Small intestine (tissue), 7 donors: ENCODE data around the gene DOCK6. TPM values are rescaled to one million over a fixed set of nuclear protein-coding genes. Genes with fewer than 3 reads are reported as not detected.

Source experiments
- DNase-seq, 2 donors: peaks; one replicate each; pipeline versions ENCODE4 v3.0.0 to v3.0.0-alpha.2; 2013
- FAIRE-seq: peaks from 2 replicates; lab custom pipeline; 2012; peaks lifted over from hg19 to GRCh38; lab: Jason Lieb, UNC
- H3K27ac ChIP-seq, 3 donors: one replicate each; pipeline ENCODE4 v1.5.1; 2013; ENCODE audit warnings: low read length in 2 of 3, mild to moderate bottlenecking in 2 of 3, control low read depth in 1 of 3, inconsistent platforms in 1 of 3, low read depth in 1 of 3, moderate library complexity in 1 of 3
- H3K27me3 ChIP-seq, 3 donors: one replicate each; pipeline ENCODE4 v1.6.1; 2013; ENCODE audit warnings: low read length in 3 of 3, inconsistent platforms in 1 of 3; ENCODE audit not compliant: control insufficient read depth in 3 of 3, insufficient read depth in 3 of 3
- H3K36me3 ChIP-seq, 3 donors: one replicate each; pipeline ENCODE4 v1.6.1; 2013; ENCODE audit warnings: low read length in 3 of 3, inconsistent platforms in 1 of 3, low read depth in 1 of 3, mild to moderate bottlenecking in 1 of 3, moderate library complexity in 1 of 3; ENCODE audit not compliant: control insufficient read depth in 3 of 3, insufficient read depth in 2 of 3
- H3K4me1 ChIP-seq, 3 donors: one replicate each; pipeline ENCODE4 v1.6.1; 2013; ENCODE audit warnings: low read length in 2 of 3, inconsistent platforms in 1 of 3, low read depth in 1 of 3, mild to moderate bottlenecking in 1 of 3, moderate library complexity in 1 of 3; ENCODE audit not compliant: control insufficient read depth in 3 of 3, insufficient read depth in 2 of 3
- H3K4me3 ChIP-seq, 3 donors: one replicate each; pipeline ENCODE4 v1.5.1; 2013; ENCODE audit warnings: low read length in 3 of 3, control low read depth in 1 of 3, inconsistent platforms in 1 of 3, low read depth in 1 of 3, mild to moderate bottlenecking in 1 of 3, moderate library complexity in 1 of 3
- H3K9me3 ChIP-seq, 2 donors: one replicate each; pipeline ENCODE4 v1.6.1; 2013; ENCODE audit warnings: low read depth in 1 of 2, low read length in 1 of 2; ENCODE audit not compliant: control insufficient read depth in 2 of 2, insufficient read depth in 1 of 2
- WGBS, 3 donors: extraction: QIAGEN DNeasy Blood & Tissue Kit; methylation state at CpG; one replicate each; pipeline ENCODE4 v1.1.7; 2013; 5-methylcytosine and 5-hydroxymethylcytosine counted together
- polyA plus RNA-seq, 4 donors: library from polyadenylated mRNA; stranded (reverse) in 3 of 4; unstranded in 1 of 4; fragments of 200-250 nt in 3 of 4; fragments of 120-200 nt in 1 of 4; gene quantifications; one replicate each; pipeline versions ENCODE4 v1.2.1 to v1.2.3, GENCODE V29; 2013
- donor health status: healthy with polysubstance abuse.
- donor health status: control.
- donor health status: control.
- donor health status: Bipolar disorder and iron deficiency.
- donor health status: healthy.

DOCK6 gene
- polyA plus RNA-seq, 4 donors = 44.4 to 68.0 (median 51.0) TPM

DNA sequence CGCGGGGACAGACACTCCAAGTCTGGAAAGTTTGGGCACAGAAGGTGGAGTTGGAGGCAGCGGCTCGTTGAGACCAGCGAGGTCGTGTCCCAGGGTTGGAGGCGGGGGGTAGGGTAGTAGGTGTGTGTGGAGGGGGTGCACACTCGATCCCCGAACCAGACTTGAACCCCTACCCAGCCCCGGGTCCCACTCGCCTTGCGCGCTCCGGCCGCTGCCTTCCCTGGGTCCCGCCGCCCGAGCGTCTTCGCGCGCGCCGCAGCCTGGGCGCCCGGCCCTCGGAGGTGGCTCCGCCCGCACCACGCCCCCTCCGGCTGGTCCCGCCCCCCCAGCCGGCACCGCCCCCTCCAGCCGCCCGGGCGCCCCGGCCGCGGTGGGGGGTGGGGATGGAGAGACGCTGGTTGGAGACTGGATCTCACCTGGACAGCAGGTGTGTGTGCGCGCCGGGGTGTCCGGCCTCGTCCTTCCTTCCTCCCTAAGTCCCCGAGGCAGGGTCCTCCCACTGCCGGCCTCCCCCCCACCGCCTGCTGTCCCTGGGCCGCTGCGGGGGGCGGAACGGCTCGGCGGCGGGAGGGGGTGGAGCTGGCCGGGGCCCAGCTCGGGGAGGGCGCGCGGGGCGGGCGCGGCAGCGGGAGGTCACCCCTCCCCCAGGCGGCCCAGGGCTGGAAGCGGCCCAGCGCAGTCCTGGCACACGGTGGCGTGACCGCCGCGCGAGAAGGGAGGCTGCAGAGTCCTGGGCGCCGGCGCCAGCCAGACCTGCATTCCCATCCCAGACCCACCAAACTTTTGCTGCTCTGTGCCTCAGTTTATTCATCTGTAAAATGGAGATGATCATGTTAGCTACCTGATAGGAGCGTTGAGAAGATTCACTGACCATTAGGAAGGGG, 64.8 kb downstream of the DOCK6 start, which contains the start of gene KANK2:
Gene KANK2 (minus strand): TSS at position 255 of the 884 bp plus-strand sequence. CDS start 3,034 bp downstream, outside the sequence.
- Histone ChIP-seq H3K27me3 (no peaks in the 10 kb centered on the region), H3K27ac (peak within 1 kb of the TSS; percentile 33 to 88 (median 59)), H3K36me3 (peaks cover 0 to 69% (median 3%) of the 10 kb centered on the region in 3 donors), H3K9me3 (no peaks in the 10 kb centered on the region), H3K4me1 (peaks cover 0 to 2% (median 2%) of the 10 kb centered on the region in 3 donors), H3K4me3 (peak within 1 kb of the TSS; percentile 41 to 88 (median 58))
- DNase-seq (peak; percentile 84 to 93), FAIRE-seq (no peak)
- 0 to 1% (median 0%) methylated on average over 38 to 78 of the region's 78 CpGs for WGBS, 3 donors

DNA sequence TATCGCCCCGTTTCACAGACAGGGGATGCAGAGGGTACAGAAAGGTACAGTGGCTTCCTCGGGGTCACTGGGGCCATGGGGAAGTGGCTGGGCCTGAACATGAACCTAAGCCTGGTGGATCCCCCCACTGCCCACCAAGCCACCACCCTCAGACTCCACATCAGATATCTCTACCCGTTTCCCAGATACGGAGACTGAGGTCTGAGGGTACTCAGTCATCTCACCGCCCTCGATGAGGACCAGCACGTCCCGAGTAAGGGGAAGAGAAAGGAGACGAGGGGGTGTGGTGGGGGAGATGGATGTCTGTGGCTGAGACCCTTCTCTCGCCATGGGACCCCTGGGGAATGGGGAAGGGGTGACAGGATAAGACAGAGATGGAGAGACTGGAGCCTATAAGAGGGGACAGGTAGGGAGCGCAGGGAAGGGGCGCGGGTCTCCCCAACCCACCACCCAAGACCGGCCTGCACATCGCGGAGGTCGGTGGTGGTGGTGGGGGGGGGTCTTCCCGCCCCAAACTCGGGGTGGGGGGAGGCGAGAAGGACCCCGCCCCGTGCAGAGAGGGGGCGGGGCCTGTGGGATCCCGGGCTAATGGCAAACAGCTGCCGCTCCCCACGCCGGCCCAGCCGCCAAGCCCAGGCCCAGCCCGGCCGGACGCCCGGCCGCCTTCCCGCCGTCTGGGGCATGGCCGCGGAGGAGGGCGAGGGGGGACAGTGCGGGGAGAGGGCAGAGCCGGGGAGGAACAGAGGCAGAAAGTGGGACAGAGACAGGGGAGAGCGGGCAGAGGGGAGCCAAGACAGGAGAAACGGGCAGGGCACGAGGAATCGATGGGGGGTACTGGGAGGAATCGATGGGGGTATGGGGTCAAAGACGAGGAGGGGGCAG, 65.7 kb downstream of the DOCK6 start:
- Histone ChIP-seq H3K27ac (peak overlapping the region in 2 of 3 donors; percentile 41 to 73), H3K9me3 (no peaks in the 10 kb centered on the region), H3K27me3 (no peaks in the 10 kb centered on the region), H3K4me3 (peak overlapping the region; percentile 12 to 88 (median 58)), H3K36me3 (peaks cover 0 to 68% (median 3%) of the 10 kb centered on the region in 3 donors), H3K4me1 (peaks cover 0 to 2% (median 2%) of the 10 kb centered on the region in 3 donors)
- FAIRE-seq (no peak), DNase-seq (peak; percentile 9 to 46)
- 13 to 24% (median 21%) methylated on average over 31 to 47 of the region's 47 CpGs for WGBS, 3 donors

DNA sequence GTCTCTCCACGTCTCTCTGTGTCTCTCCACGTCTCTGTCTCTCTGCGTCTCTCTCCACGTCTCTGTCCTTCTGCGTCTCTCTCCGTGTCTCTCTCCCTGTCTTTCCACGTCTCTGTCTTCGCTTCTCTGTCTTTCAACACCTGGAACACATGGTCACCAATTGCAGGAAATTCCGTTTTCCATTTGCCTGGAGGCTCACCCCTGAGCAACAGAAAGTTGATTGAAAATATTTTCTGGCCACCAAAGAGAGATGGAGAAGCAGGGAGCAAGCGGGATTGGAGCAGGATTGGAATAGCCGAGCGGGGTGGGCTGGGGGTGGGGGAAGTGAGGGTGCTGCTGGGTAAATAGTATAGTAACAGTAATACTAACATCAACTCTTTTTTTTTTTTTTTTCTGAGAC, 66.6 kb downstream of the DOCK6 start:
- FAIRE-seq = no peak
- Histone ChIP-seq H3K4me3 (peak overlapping the region in 1 of 3 donors; percentile 22), H3K9me3 (no peaks in the 10 kb centered on the region), H3K36me3 (peaks cover 0 to 64% (median 0%) of the 10 kb centered on the region in 3 donors), H3K4me1 (peaks cover 0 to 2% (median 2%) of the 10 kb centered on the region in 3 donors), H3K27ac (peak overlapping the region in 2 of 3 donors; percentile 5 to 56), H3K27me3 (no peaks in the 10 kb centered on the region)
- 63 to 89% (median 80%) methylated on average over 12 of the region's 12 CpGs for WGBS, 3 donors
- DNase-seq = no peak

DNA sequence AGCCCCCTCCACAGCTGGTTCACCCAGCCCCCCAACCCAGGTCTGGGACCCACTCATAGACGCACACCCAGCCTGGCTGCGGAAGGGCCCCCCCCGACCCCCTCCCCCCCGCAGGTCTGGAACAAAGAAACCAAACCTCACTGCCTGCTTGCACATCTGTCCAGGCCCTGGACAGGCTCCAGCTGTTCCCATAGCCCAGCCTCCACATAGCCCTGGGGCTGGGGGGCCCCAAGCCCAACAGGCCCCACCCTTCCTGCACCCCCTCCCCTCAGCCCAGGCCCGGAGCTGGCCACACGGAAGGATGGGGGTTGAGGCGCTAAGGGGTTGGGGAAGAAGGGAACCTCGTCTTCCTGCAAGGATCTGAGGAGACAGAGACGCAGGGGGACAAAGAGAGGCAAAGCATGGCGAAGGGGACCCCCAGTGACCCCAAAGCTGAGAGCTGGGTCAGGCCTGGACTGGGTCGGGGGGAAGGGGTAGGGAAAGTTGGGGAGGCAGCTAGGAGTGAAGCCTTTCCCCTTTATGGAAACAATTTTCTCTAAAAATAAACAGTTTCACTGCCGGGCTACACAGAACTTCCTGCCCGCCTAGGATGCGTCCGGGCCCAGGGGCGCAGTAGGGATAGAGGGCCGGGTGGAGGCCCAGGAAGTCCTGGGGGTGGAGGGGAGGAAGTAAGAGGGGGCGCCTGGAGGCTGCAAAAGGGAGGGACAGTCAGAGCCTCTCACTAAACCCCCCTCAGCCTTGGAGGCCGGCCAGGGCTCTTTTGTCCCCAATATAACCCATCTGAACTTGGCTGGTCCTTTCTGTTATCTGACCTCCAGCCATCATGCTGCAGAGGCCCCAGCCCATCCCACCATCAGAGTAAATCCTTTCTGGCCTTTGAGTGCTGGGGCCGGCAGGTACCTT, 67.4 kb downstream of the DOCK6 start:
- Histone ChIP-seq H3K4me1 (peaks cover 0 to 4% (median 2%) of the 10 kb centered on the region in 3 donors), H3K27me3 (no peaks in the 10 kb centered on the region), H3K9me3 (no peaks in the 10 kb centered on the region), H3K4me3 (peak overlapping the region in 1 of 3 donors; percentile 27), H3K36me3 (peaks cover 0 to 62% (median 0%) of the 10 kb centered on the region in 3 donors), H3K27ac (peak overlapping the region in 2 of 3 donors; percentile 56 to 69)
- FAIRE-seq (no peak), DNase-seq (peak in 1 of 2 donors; percentile 20)
- 29 to 66% (median 56%) methylated on average over 16 to 20 of the region's 20 CpGs for WGBS, 3 donors

DNA sequence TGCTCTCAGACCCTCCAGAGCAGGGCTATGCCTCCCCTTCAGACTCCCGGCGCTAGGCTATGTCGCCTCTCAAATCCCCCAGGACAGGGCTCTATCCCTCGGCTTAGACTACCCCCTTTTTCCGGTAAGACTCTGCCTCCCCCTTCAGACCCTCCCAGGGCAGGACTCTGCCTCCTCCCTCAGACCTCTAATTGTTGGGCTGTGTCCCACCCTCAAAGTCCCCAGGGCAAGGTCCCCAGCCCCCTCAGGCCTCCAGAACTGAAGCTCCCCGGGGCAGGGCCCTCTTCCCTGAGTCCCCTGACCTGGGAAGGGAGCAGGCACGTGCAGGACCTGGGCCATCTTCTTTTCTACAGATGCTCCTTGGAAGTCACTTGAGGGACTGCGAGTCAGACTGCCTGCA, 68.2 kb downstream of the DOCK6 start:
- DNase-seq = no peak
- 72 to 89% (median 87%) methylated on average over 8 of the region's 8 CpGs for WGBS, 3 donors
- Histone ChIP-seq H3K36me3 (peaks cover 0 to 60% (median 0%) of the 10 kb centered on the region in 3 donors), H3K27ac (peak overlapping the region in 2 of 3 donors; percentile 45 to 69), H3K27me3 (no peaks in the 10 kb centered on the region), H3K4me1 (peaks cover 0 to 6% (median 2%) of the 10 kb centered on the region in 3 donors), H3K4me3 (peak overlapping the region in 1 of 3 donors; percentile 27), H3K9me3 (no peaks in the 10 kb centered on the region)
- FAIRE-seq = no peak

DNA sequence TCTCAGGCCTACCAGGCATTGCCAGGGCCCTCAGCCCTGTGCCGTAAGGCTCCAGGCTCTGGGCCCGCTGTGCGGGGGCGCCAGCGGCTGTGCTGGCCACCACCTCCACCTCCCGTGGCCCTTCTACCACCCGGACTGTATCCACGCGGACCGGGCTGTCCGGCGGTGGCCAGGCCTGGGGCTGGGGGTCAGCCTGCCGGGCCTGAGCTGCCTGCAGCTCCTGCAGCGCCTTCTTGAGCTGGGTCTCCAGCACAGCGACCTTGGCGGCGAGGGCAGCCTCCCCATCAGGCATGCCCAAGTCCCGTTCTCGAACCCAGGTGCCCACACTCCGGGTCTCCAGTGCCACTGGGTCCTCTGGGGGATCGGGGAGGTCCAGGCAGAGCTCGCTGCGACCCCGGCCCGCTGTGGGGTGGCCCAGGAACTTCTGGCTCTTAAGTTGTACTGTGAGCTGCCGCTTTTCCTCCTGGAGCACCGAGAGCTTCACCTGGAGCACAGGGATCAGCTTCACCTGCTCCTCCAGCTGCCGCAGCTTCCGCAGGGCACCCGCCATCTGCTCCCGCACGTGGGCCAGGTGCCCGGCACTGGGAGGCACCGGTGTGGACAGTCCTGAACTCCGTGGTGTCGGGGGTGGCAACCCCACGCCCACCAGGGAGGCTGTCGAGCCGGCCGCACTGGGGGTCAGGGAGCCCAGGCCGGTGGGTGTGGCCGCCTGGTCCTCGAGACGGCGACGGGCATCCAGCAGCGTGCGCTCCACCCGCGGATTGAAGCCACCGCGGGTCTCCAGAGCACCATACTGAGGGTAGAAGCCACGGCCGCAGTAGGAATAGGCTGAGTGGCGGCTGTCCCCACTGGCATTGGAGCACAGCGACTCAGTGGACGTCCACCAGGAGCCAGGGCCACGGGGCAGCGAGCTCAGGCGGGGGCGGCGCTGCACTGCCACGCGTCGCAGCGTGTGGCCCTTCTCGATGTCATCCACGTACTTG, 69.1 kb downstream of the DOCK6 start:
- 90 to 95% (median 95%) methylated on average over 53 to 68 of the region's 68 CpGs for WGBS, 3 donors
- no peaks in the 10 kb centered on the region for H3K9me3 ChIP-seq
- FAIRE-seq (no peak), DNase-seq (no peak)
- no peak overlapping the region for H3K27ac ChIP-seq
- H3K4me3 ChIP-seq = no peak overlapping the region
- no peaks in the 10 kb centered on the region for H3K27me3 ChIP-seq
- peaks cover 0 to 6% (median 2%) of the 10 kb centered on the region in 3 donors for H3K4me1 ChIP-seq
- peaks cover 0 to 64% (median 0%) of the 10 kb centered on the region in 3 donors for H3K36me3 ChIP-seq

DNA sequence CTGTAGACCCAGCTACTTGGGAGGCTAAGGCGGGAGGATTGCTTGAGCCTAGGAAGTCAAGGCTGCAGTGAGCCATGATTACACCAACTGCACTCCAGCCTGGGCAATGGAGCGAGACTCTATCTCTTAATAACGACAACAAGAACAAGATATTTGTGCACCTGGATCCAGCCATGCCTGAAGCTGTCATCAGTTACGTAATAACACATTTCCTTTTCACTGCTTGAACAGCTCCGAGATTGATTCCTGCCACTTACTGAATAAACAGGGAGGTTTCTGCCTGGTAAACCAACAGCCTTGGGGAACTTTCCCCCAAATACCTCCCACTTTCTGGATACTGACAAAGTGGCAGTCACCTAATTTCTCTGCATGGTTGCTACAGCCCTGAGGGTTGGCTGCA, 70.4 kb downstream of the DOCK6 start:
- H3K9me3 ChIP-seq = no peaks in the 10 kb centered on the region
- H3K27ac ChIP-seq = no peak overlapping the region
- FAIRE-seq (no peak), DNase-seq (no peak)
- no peaks in the 10 kb centered on the region for H3K27me3 ChIP-seq
- H3K4me3 ChIP-seq = no peak overlapping the region
- H3K36me3 ChIP-seq = peaks cover 0 to 68% (median 0%) of the 10 kb centered on the region in 3 donors
- peaks cover 0 to 6% (median 0%) of the 10 kb centered on the region in 3 donors for H3K4me1 ChIP-seq
- WGBS, 3 donors = 67 to 82% (median 69%) methylated on average over 5 of the region's 5 CpGs
